HCT116 (cell line): Measurements from ENCODE around the gene LRIG1.

Experiments
- EZH2 ChIP-seq: fragments of 200-600 bp; sonication (generic); IDR thresholded peaks from 2 replicates; pipeline ENCODE4 v1.6.1; 2017; ENCODE audit warnings: antibody characterized with exemption, mixed run types
- EZH2phosphoT487 ChIP-seq: fragments of 200-600 bp; IDR thresholded peaks from 2 replicates; pipeline ENCODE4 v1.6.1; 2018; ENCODE audit warnings: antibody characterized with exemption, borderline replicate concordance
- POLR2A ChIP-seq: IDR thresholded peaks from 2 replicates; pipeline ENCODE4 v1.7.0; 2011; ENCODE audit warnings: borderline replicate concordance; ENCODE audit not compliant: insufficient read depth, insufficient read length; ENCODE audit errors: extremely low read depth
- POLR2AphosphoS5 ChIP-seq: IDR thresholded peaks from 2 replicates; pipeline ENCODE4 v1.6.1; 2011; ENCODE audit warnings: mild to moderate bottlenecking, low read depth, low read length, moderate library complexity
- RAD21 ChIP-seq: IDR thresholded peaks from 2 replicates; pipeline ENCODE4 v1.6.1; 2012; ENCODE audit warnings: low read depth, mild to moderate bottlenecking
- SP1 ChIP-seq: IDR thresholded peaks from 2 replicates; pipeline ENCODE4 v1.6.1; 2012; ENCODE audit warnings: low read depth
- TCF7L2 ChIP-seq: IDR thresholded peaks from 2 replicates; pipeline ENCODE4 v1.7.0; 2011; ENCODE audit warnings: borderline replicate concordance, inconsistent platforms; ENCODE audit not compliant: insufficient read depth, insufficient read length; ENCODE audit errors: extremely low read depth
- ZNF274 ChIP-seq: fragments of 200-500 bp; sonication (Bioruptor generic); IDR thresholded peaks from 2 replicates; pipeline ENCODE4 v1.6.1; 2014; ENCODE audit warnings: mild to moderate bottlenecking, low read depth, low read length, inconsistent platforms
- TF ChIP-seq, protein P1 (sequence below): IDR thresholded peaks from 2 replicates; pipeline ENCODE4 v1.6.1; 2012
- TF ChIP-seq, protein P2 (sequence below), 3 experiments: fragments of 200-600 bp in 1 of 3; sonication (generic) in 1 of 3; IDR thresholded peaks in 2 of 3; conservative IDR thresholded peaks in 1 of 3; 2 replicates each; pipeline ENCODE4 v1.5.1; 2012 to 2017; ENCODE audit warnings: low read depth in 2 of 3, low read length in 2 of 3, antibody characterized with exemption in 1 of 3, borderline replicate concordance in 1 of 3, control low read depth in 1 of 3, mild to moderate bottlenecking in 1 of 3, mixed read lengths in 1 of 3, mixed run types in 1 of 3, moderate library complexity in 1 of 3; ENCODE audit not compliant: insufficient read depth in 1 of 3

DNA sequence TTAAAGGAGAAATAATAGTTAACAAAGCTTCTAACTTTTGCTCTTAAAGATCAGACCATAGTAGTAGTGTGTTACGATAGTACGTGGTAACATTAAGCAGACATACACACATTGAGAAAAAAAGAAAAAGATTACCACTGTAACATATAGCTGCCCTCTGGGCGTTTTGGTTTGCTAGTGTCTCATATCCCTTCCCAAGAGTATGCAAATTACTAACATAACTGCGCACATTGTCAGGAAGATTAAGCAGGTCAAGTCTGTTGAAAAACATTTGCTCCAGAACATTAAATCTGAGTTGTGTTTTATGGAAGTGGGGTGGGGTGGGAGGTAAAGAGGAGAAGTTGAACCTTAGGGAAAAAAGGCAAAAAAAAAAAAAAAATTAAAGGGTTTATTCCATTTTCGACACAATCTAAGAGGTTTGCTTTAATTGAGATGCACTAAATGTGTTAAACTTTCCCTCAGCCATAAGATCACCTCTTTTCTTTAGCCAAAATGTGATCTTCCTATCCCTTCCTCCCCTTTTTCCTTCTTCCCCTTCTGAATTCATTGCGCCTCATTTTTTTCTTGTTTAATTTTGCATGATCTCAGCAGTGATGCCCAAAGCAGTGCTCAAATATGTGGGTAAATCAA, 1.5 kb upstream of the LRIG1 start:
- TF ChIP-seq, protein P1, sequence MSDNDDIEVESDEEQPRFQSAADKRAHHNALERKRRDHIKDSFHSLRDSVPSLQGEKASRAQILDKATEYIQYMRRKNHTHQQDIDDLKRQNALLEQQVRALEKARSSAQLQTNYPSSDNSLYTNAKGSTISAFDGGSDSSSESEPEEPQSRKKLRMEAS, result no peak
- TF ChIP-seq RAD21 (no peak), EZH2phosphoT487 (no peak), EZH2 (no peak), POLR2AphosphoS5 (no peak), POLR2A (no peak), TCF7L2 (no peak), SP1 (no peak), ZNF274 (no peak)
- TF ChIP-seq, protein P2, sequence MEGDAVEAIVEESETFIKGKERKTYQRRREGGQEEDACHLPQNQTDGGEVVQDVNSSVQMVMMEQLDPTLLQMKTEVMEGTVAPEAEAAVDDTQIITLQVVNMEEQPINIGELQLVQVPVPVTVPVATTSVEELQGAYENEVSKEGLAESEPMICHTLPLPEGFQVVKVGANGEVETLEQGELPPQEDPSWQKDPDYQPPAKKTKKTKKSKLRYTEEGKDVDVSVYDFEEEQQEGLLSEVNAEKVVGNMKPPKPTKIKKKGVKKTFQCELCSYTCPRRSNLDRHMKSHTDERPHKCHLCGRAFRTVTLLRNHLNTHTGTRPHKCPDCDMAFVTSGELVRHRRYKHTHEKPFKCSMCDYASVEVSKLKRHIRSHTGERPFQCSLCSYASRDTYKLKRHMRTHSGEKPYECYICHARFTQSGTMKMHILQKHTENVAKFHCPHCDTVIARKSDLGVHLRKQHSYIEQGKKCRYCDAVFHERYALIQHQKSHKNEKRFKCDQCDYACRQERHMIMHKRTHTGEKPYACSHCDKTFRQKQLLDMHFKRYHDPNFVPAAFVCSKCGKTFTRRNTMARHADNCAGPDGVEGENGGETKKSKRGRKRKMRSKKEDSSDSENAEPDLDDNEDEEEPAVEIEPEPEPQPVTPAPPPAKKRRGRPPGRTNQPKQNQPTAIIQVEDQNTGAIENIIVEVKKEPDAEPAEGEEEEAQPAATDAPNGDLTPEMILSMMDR (IDR thresholded peaks at IDR 0.05 in 2 of 3, conservative IDR thresholded peaks at IDR 0.05 in 1 of 3; ENCODE audit: borderline replicate concordance in 1 of 3, insufficient read depth in 1 of 3, low read depth in 2 of 3, low read length in 2 of 3), result no peak
